Suprapubic skin (tissue), 4 donors: ENCODE data around the gene CBY1.

Experiments used
- EP300 ChIP-seq: sonication (generic); formaldehyde crosslinking; IDR thresholded peaks from one replicate; pipeline ENCODE4 v1.6.1; 2017; ENCODE audit warnings: antibody characterized with exemption
- POLR2A ChIP-seq, 2 donors: fragments of 450-650 bp; IDR thresholded peaks; one replicate each; pipeline ENCODE4 v1.6.1; 2017; ENCODE audit warnings: antibody characterized with exemption in 2 of 2, mild to moderate bottlenecking in 2 of 2, moderate library complexity in 2 of 2
- POLR2AphosphoS5 ChIP-seq, 3 donors: sonication (generic); formaldehyde crosslinking; IDR thresholded peaks; one replicate each; pipeline ENCODE4 v1.6.1; 2017; ENCODE audit warnings: antibody characterized with exemption in 3 of 3
- TF ChIP-seq, protein P1 (sequence below), 2 donors: fragments of 200-600 bp in 1 of 2; fragments of 450-650 bp in 1 of 2; sonication (generic) in 1 of 2; IDR thresholded peaks; one replicate each; pipeline ENCODE4 v1.5.1; 2016 to 2019; ENCODE audit warnings: antibody characterized with exemption in 2 of 2, mild to moderate bottlenecking in 1 of 2, moderate library complexity in 1 of 2

- TF ChIP-seq, protein P1, sequence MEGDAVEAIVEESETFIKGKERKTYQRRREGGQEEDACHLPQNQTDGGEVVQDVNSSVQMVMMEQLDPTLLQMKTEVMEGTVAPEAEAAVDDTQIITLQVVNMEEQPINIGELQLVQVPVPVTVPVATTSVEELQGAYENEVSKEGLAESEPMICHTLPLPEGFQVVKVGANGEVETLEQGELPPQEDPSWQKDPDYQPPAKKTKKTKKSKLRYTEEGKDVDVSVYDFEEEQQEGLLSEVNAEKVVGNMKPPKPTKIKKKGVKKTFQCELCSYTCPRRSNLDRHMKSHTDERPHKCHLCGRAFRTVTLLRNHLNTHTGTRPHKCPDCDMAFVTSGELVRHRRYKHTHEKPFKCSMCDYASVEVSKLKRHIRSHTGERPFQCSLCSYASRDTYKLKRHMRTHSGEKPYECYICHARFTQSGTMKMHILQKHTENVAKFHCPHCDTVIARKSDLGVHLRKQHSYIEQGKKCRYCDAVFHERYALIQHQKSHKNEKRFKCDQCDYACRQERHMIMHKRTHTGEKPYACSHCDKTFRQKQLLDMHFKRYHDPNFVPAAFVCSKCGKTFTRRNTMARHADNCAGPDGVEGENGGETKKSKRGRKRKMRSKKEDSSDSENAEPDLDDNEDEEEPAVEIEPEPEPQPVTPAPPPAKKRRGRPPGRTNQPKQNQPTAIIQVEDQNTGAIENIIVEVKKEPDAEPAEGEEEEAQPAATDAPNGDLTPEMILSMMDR (IDR thresholded peaks at IDR 0.05) = no peak
- TF ChIP-seq EP300 = no peak
- no peak for TF ChIP-seq POLR2AphosphoS5 (IDR thresholded peaks at IDR 0.05)
- TF ChIP-seq POLR2A (IDR thresholded peaks at IDR 0.05) = no peak
Observed at GRCh38 chr22:38694049-38694448, 37.6 kb downstream of the CBY1 start.
